NCI-H510A treated with DMSO at 0.1 percent for 48 hours (cell line): ENCODE data around the gene ISCA2.

Experiments used
- DNase-seq: peaks from one replicate; lab custom pipeline; 2025; lab: John Stamatoyannopoulos, UW

Gene ISCA2

GRCh38 chr14:74483321-74483720 lies 10.2 kb upstream of the ISCA2 start:
- DNase-seq, result no peak

GRCh38 chr14:74486164-74486563 lies 7.4 kb upstream of the ISCA2 start:
- DNase-seq, result no peak

- DNase-seq, result no peak
These were observed 4.7 kb upstream of the ISCA2 start for GRCh38 chr14:74488786-74489397.

- no peak for DNase-seq
These were observed 3.1 kb upstream of the ISCA2 start for GRCh38 chr14:74490486-74490885.

DNA sequence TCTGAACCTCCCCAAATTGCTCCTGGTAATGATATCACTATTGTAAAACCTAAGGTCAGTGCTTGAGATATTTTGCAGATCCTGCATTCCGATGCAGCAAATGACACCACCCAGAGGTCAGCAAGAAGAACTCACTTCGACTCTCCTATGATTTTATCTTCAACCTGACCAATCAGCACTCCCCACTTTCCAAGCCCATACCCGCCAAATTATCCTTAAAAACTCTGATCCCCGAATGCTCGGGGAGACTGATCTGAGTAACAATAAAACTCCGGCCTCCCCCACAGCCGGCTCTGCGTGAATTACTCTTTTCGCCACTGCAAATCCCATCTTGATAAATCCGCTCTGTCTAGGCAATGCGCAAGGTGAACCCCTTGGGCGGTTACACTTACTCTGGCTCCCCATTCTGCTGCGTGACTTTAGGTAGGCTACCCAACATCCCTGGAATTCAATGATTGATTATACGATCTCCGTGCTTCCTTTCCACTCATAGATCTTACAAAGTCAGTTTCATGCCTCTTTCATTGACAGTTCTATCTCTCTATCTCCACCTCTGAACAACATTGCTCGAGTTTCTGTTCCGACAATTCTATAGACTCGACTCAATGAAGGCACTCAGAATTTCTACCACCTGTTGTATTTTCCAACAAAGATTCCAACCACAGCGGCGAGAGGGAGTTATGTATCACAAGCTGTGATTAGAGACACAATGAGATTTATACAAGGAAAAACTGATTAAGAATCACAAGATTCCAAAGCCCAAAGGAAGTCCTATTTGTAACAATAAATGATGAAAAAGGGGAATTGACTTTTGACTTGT lies 1.4 kb upstream of the ISCA2 start:
- no peak for DNase-seq

- DNase-seq, result no peak
These were observed 706 bp upstream of the ISCA2 start, which contains the start of gene NPC2 for GRCh38 chr14:74492776-74493342. Gene NPC2 (minus strand): TSS chr14:74493305. CDS start chr14:74493274, 31 bp downstream.

- no peak for DNase-seq
These were observed 1.8 kb downstream of the ISCA2 start for GRCh38 chr14:74495356-74495755.

- no peak for DNase-seq
These were observed 7.0 kb downstream of the ISCA2 start for GRCh38 chr14:74500417-74501134.

DNA sequence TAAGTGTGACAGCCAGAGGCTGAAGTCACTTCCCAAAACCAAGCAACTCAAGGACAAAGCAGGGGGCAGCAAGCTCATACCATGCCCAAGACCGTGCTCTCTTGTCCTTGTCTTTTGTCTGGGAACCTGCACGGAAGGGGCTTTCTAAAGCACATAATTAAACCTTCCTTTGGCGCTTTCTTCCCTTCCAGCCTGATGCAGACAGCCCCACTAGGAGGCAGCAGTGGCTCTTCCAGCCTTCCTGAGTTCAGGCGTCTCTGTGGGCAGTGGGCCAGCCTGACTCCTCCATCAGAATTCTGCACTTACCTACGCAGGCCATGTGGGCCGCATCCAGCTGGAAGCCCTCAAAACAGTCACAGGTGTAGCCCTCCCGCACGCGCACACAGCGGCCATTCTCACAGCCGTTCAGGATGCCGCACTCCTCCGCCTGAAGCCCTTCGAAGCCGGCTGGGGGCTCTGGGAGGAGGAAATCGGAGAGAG lies 7.6 kb downstream of the ISCA2 start:
- peak; percentile 89 for DNase-seq

GRCh38 chr14:74501691-74502090 lies 8.1 kb downstream of the ISCA2 start:
- DNase-seq, result no peak

DNA sequence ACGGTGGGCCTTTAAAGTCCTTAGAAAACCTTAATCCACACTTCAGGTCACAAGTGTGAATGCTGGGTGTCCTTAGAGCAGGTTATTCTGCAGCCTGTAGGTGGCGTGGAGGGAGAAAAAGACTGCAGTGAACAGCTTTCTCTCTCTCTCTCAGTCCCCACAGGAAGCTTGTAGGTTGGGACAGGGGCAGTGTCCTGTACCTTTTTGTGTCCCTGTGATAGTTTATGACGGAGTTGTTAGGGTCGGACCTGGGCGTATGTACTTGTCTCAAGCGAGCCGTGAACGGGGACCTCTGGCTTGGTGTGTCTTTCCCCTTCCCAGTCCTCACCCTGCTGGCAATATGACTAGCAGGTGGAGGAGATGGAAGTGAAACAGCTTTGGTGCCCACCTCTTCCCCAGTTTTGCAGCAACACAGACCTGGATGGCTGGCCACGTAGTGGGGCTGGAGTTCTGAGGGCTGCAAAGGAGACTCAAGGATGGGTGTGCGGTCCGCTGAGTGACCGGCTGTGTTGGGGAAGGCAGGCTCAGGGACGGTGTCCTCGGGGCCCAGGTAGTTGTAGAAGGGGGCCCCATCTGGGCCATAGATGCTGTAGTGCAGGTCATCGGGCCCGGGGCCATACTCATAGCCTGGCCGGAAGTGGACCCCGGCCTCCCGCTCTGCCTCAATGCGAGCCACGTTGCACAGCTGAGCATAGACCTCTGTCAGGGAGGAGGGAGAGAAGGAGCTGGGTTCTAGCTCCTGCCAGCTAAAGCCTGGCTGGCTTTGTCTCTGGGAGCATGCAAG lies 8.9 kb downstream of the ISCA2 start:
- DNase-seq, result peak; percentile 65

- DNase-seq, result no peak
These were observed 9.8 kb downstream of the ISCA2 start for GRCh38 chr14:74503291-74503937.

DNA sequence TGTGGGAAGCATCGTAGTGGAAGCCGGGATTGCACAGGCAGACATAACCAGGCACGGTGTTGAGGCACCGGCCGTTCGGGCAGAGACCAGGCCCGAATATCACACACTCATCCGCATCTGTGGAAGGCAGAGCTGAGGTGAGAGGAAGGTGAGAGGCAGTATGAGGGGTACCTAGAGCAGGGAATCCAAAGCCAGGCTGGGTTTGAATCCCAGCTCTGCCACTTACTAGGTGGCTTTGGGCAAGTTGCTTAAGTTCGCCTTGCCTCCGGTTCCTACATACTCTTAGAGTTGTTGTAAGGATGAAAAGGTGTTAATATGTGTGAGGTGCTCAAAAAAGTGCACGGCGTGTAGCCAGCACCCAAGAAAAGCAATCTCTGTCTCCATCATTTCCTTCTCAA lies 10.4 kb downstream of the ISCA2 start:
- no peak for DNase-seq

- DNase-seq, result no peak
These were observed 10.8 kb downstream of the ISCA2 start for GRCh38 chr14:74504412-74504811.

DNA sequence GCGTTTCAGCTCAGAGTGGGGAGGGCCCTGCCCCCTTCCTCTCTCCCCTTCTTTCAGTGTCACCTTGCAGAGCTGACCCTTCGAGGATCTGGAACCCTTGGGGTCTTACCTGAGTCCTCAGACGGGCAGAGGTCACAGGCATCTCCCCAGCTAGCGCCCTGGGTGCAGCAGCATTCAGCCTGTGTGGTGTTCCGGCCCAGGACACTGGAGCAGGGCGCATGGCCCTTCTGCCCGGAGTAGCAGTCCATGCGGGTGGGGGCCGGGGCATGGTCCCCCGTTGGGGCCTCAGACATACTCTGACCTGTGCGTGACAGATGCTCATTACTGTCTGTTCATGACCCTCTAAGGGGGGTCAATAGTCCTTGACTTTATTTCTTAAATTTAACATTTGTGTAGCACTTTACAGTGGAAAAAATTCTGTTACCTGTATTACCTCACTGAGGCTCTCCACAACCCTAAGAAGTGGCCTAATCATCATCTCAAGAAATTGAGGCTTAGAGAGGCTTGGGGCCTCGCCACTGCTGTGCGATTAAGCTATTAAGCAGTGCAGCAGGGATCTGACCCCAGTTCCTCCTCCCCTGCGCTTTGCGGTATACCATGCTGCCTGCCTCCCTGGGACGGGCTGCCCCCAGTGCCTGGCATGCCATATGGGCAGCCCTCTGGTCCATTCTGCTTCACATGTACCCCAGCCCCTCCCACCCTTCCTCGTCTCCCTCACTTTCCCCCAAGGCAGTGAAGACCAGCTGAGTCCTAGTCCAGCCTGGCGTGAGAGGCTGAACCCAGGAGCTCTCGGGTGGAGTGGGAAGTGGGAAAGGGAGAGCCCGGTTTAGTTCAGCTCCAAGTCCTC lies 11.5 kb downstream of the ISCA2 start:
- DNase-seq, result no peak

DNA sequence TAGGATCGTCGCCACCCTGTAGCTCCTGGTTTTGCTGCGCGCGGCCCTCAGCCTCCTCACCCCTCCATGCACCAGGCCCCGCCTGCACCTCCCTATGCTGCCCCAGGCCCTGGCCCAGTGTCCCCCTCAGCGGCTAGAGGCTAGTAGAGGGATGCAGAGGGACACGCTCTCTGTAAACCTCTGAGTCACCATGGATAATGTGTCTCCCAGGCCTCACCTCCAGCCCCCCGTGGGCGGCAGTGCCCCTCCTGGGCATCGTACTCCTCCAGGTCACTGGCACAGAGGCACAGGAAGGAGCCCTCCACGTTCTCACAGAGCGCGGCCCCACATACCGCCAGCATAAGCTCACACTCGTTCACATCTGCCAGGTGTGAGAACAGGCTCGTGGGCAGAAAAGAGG lies 12.3 kb downstream of the ISCA2 start:
- no peak for DNase-seq

GRCh38 chr14:74506411-74506851 lies 12.9 kb downstream of the ISCA2 start:
- DNase-seq, result no peak

DNA sequence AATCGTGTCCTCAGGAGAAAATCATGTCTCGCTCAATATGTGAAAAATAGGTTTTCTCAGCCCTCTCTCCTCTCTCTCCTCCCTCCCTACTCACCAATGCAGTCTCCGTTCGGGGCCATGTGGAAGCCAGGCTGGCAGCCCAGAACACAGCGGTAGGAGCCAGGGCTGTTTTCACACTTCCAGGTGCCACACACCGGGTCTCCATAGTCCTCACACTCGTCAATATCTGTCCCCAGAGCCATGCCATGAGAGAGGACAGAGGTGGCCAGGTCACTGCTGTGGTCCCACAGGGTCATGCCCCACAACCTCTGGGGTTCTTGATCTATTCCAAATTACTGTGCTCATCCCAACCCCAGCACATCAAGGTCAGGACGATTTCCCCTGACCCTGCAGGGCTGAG lies 13.5 kb downstream of the ISCA2 start:
- DNase-seq, result no peak

GRCh38 chr14:74507840-74508239 lies 14.3 kb downstream of the ISCA2 start:
- no peak for DNase-seq

DNA sequence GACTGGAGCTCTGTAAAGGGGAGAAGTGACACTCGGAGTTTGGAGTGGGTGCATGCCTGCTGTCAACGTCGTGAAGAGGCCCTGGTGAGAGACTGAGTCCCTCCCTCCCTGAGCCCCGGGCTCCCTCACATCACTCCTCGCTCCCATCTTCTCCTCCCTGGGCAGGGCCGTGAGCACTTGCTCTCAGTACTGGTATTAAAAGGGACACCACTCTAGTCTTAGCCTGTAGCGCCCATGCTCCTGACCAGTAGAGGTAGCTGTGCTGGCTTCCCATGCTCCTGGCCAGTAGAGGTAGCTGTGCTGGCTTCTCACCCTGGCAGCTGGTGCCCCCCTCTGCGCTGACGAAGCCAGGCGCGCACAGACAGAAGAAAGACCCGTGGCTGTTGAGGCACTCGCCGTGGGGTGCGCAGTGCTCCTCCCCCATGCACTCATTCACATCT lies 14.7 kb downstream of the ISCA2 start:
- peak; percentile 22 for DNase-seq
